ENCODE measurements around the gene CHRNB1. TPM values are rescaled to one million over a fixed set of nuclear protein-coding genes. Genes with fewer than 3 reads are reported as not detected.

CHRNB1 gene
- total and polyA plus RNA-seq, 10 of the 15 experiments (the other 5 are each of a cell fraction or from before 2014, with no cell fraction given) = 5.8 to 14.8 (median 11.3) TPM

- FAIRE-seq (no peak), DNase-seq (ENCODE audit: low read depth, low spot score) (no peak), ATAC-seq (no peak)
- Histone ChIP-seq H3K36me3 (ENCODE audit: control insufficient read depth in 2 of 2, insufficient read depth in 2 of 2, low read length in 1 of 2) (no peaks in the 10 kb centered on the region), H3K9ac (ENCODE audit: control insufficient read depth, insufficient read depth, low read length) (no peak overlapping the region), H3K4me2 (ENCODE audit: control insufficient read depth, insufficient read depth) (peak overlapping the region; percentile 87), H3K27me3 (replicated peaks in 1 of 2; ENCODE audit: control insufficient read depth in 2 of 2, insufficient read depth in 2 of 2, low read length in 1 of 2) (no peaks in the 10 kb centered on the region), H3K9me3 (replicated peaks; ENCODE audit: control insufficient read depth, insufficient read depth, low read length) (no peaks in the 10 kb centered on the region), H3K4me3 (peak overlapping the region; percentile 89), H3K27ac (ENCODE audit: control insufficient read depth, insufficient read depth) (no peak overlapping the region; the same call in 1 of the 2 replicates), H4K20me1 (ENCODE audit: control insufficient read depth, insufficient read depth) (peaks cover 2% of the 10 kb centered on the region; the same call in 1 of the 2 replicates), H3K79me2 (ENCODE audit: control insufficient read depth, insufficient read depth, low read length) (peaks cover 31% of the 10 kb centered on the region), H2AFZ (ENCODE audit: control insufficient read depth, low read depth, low read length) (no peak overlapping the region), H3K4me1 (ENCODE audit: control insufficient read depth, insufficient read depth, low read length) (peaks cover 11% of the 10 kb centered on the region)
- ChIA-PET RAD21 (ENCODE audit: unreplicated experiment) (interaction anchor here (1.1 to 1.2 kb wide), 2 partner anchors 11 to 38 kb away, joined by 3 to 4 read pairs; no protein-coding TSS in a partner anchor), SMC1A (ENCODE audit: uncharacterized antibody, unreplicated experiment) (interaction anchor here (2.0 kb wide), 1 partner anchor 25 kb away, joined by 4 read pairs; no protein-coding TSS in a partner anchor), POLR2A (interaction anchor here (0.5 to 3.2 kb wide), 7 partner anchors 8 to 391 kb away, joined by 3 to 18 read pairs (median 7); partner anchors contain the start of genes TMEM102 and TMEM256), CTCF (interaction anchor here (1.1 to 6.2 kb wide), 4 partner anchors 10 to 122 kb away, joined by 3 to 17 read pairs (median 7); partner anchors contain the start of genes SENP3 and TMEM102)
- intact Hi-C loops (cut with micrococcal nuclease; ENCODE audit: unreplicated experiment) (no loop called here), in situ Hi-C loops (cut with MboI) (no loop called here)
- WGBS (ENCODE audit: insufficient coverage, insufficient replicate concordance, low lambda C conversion rate, missing lambda C conversion rate) = 80% methylated on average over 26 of the region's 26 CpGs
- BruUV-seq (replicated peaks) = no TSS peak
- TF ChIP-seq POLR2A (IDR thresholded peaks at IDR 0.05; ENCODE audit: low read depth, low read length) = 0 out of 2 replicates have a peak, but pooled peaks have one; percentile 27
- TF ChIP-seq ZNF24 (IDR thresholded peaks at IDR 0.05) = no peak
- no peak for TF ChIP-seq FOXM1 (IDR thresholded peaks at IDR 0.05; ENCODE audit: low read depth, low read length)
- no peak for TF ChIP-seq RELA (IDR thresholded peaks at IDR 0.05; ENCODE audit: borderline replicate concordance, partially characterized antibody)
- TF ChIP-seq HDGF (IDR thresholded peaks at IDR 0.05) = peak; percentile 18; the same call in 1 of the 2 replicates
Measured at GRCh38 chr17:7477392-7478275, 32.8 kb downstream of the CHRNB1 start.

All from GM12878 (cell line).